SK-N-SH (cell line): ENCODE measurements around the gene WFIKKN1. TPM values are rescaled to one million over a fixed set of nuclear protein-coding genes. Genes with fewer than 3 reads are reported as not detected.

Experiments
- CTCF ChIA-PET: fragments of 300-600, 350-600 bp; formaldehyde crosslinking; extraction: SDS; loops from one replicate; lab custom pipeline; 2021; lab: Yijun Ruan, JAX
- POLR2A ChIA-PET: fragments of 350-600 bp; sonication (Branson Sonifier 250); formaldehyde crosslinking; extraction: SDS; loops from one replicate; lab custom pipeline; 2020; ENCODE audit warnings: antibody characterized with exemption, inconsistent platforms; lab: Yijun Ruan, JAX
- DNase-seq: peaks from one replicate; pipeline ENCODE4 v3.0.0; 2012
- H2AFZ ChIP-seq: fragments of 200-600 bp; sonication (generic); 2 replicates; pipeline ENCODE4 v1.8.1; 2016; ENCODE audit warnings: antibody characterized with exemption, mild to moderate bottlenecking, low read depth
- H3F3A ChIP-seq: fragments of 200-600 bp; sonication (generic); replicated peaks from 2 replicates; pipeline ENCODE3; 2016; ENCODE audit warnings: antibody characterized with exemption, mild to moderate bottlenecking; ENCODE audit not compliant: insufficient read depth
- H3K27ac ChIP-seq, 2 experiments: fragments of 200-500 bp in 1 of 2; fragments of 200-600 bp in 1 of 2; sonication (Bioruptor generic) in 1 of 2; sonication (generic), shearing (Covaris generic) in 1 of 2; 2 replicates each; pipeline versions ENCODE4 v1.5.1 to v1.6.1; 2014 to 2016; ENCODE audit warnings: low read depth in 2 of 2, inconsistent platforms in 1 of 2, low read length in 1 of 2, mild to moderate bottlenecking in 1 of 2, mixed read lengths in 1 of 2
- H3K27me3 ChIP-seq: fragments of 200-600 bp; sonication (generic), shearing (Covaris generic); 2 replicates; pipeline ENCODE4 v1.6.1; 2016; ENCODE audit warnings: mixed run types; ENCODE audit not compliant: insufficient read depth
- H3K36me3 ChIP-seq, 2 experiments: fragments of 200-500 bp in 1 of 2; fragments of 200-600 bp in 1 of 2; sonication (Bioruptor generic) in 1 of 2; sonication (generic) in 1 of 2; replicated peaks in 1 of 2; 2 replicates each; pipeline versions ENCODE3 to v1.5.1; 2014 to 2016; ENCODE audit warnings: low read length in 1 of 2, mild to moderate bottlenecking in 1 of 2; ENCODE audit not compliant: insufficient read depth in 2 of 2, control insufficient read depth in 1 of 2
- H3K4me1 ChIP-seq, 2 experiments: fragments of 200-500 bp in 1 of 2; fragments of 200-600 bp in 1 of 2; sonication (Bioruptor generic) in 1 of 2; sonication (generic), shearing (Covaris generic) in 1 of 2; 2 replicates each; pipeline versions ENCODE4 v1.5.1 to v1.6.1; 2014 to 2016; ENCODE audit warnings: low read depth in 1 of 2, low read length in 1 of 2, mixed run types in 1 of 2; ENCODE audit not compliant: insufficient read depth in 2 of 2, control insufficient read depth in 1 of 2
- H3K4me2 ChIP-seq: fragments of 200-600 bp; sonication (generic), shearing (Covaris generic); 2 replicates; pipeline ENCODE4 v1.6.1; 2017; ENCODE audit warnings: mixed run types
- H3K4me3 ChIP-seq, 2 experiments: fragments of 200-500 bp in 1 of 2; fragments of 200-600 bp in 1 of 2; sonication (Bioruptor generic) in 1 of 2; sonication (generic), shearing (Covaris generic) in 1 of 2; 2 replicates each; pipeline versions ENCODE4 v1.5.1 to v1.8.1; 2014 to 2016; ENCODE audit warnings: low read depth in 2 of 2, inconsistent platforms in 1 of 2, low read length in 1 of 2, mild to moderate bottlenecking in 1 of 2, mixed read lengths in 1 of 2, moderate library complexity in 1 of 2
- H3K79me2 ChIP-seq: fragments of 200-600 bp; sonication (generic); 2 replicates; pipeline ENCODE4 v1.8.1; 2017; ENCODE audit warnings: mild to moderate bottlenecking; ENCODE audit not compliant: insufficient read depth
- H3K9ac ChIP-seq: fragments of 200-600 bp; sonication (generic); 2 replicates; pipeline ENCODE4 v1.6.1; 2017; ENCODE audit warnings: mixed run types
- H3K9me2 ChIP-seq: fragments of 200-600 bp; sonication (generic); 2 replicates; pipeline ENCODE4 v1.6.1; 2017; ENCODE audit warnings: mixed run types
- H3K9me3 ChIP-seq: fragments of 200-600 bp; sonication (generic); 2 replicates; pipeline ENCODE4 v1.6.1; 2017; ENCODE audit warnings: mixed run types, mild to moderate bottlenecking, moderate library complexity
- H4K20me1 ChIP-seq: fragments of 200-600 bp; sonication (generic); 2 replicates; pipeline ENCODE4 v1.6.1; 2017; ENCODE audit warnings: mild to moderate bottlenecking, mixed run types; ENCODE audit not compliant: insufficient read depth
- CHD2 ChIP-seq: fragments of 150-350 bp; IDR thresholded peaks from 2 replicates; pipeline ENCODE4 v1.6.1; 2018; ENCODE audit warnings: low read length; ENCODE audit not compliant: partially characterized antibody
- EP300 ChIP-seq, 2 experiments: IDR thresholded peaks; 2 replicates each; pipeline versions ENCODE4 v1.4.0 to v1.6.1; 2012; ENCODE audit warnings: borderline replicate concordance in 1 of 2, low read depth in 1 of 2, low read length in 1 of 2
- EZH2phosphoT487 ChIP-seq: fragments of 200-600 bp; sonication (generic); IDR thresholded peaks from 2 replicates; pipeline ENCODE4 v1.6.1; 2017; ENCODE audit warnings: low read depth, mixed run types, mild to moderate bottlenecking, antibody characterized with exemption, moderate library complexity, borderline replicate concordance
- FOXJ3 ChIP-seq: sonication (generic); formaldehyde crosslinking; IDR thresholded peaks from 2 replicates; pipeline ENCODE4 v1.5.1; 2020; ENCODE audit warnings: mild to moderate bottlenecking, missing genetic modification reagents
- FOXM1 ChIP-seq: IDR thresholded peaks from 2 replicates; pipeline ENCODE4 v1.4.0; 2012; ENCODE audit warnings: low read depth, mild to moderate bottlenecking
- GATA2 ChIP-seq: sonication (generic); formaldehyde crosslinking; IDR thresholded peaks from 2 replicates; pipeline ENCODE4 v1.5.0; 2020; ENCODE audit warnings: mild to moderate bottlenecking, missing genetic modification reagents
- JUND ChIP-seq: IDR thresholded peaks from 2 replicates; pipeline ENCODE4 v1.4.0; 2012
- MEF2A ChIP-seq: IDR thresholded peaks from 2 replicates; pipeline ENCODE4 v1.4.0; 2012; ENCODE audit warnings: low read depth, borderline replicate concordance
- MXI1 ChIP-seq: IDR thresholded peaks from 2 replicates; pipeline ENCODE4 v1.6.1; 2012; ENCODE audit warnings: mild to moderate bottlenecking, low read depth, low read length, improper control_type of control experiment
- NRF1 ChIP-seq: IDR thresholded peaks from 2 replicates; pipeline ENCODE4 v1.6.1; 2012; ENCODE audit warnings: low read depth, mild to moderate bottlenecking, low read length
- SIN3A ChIP-seq: IDR thresholded peaks from 2 replicates; pipeline ENCODE4 v1.6.1; 2012; ENCODE audit warnings: low read depth, mild to moderate bottlenecking, low read length, moderate library complexity, borderline replicate concordance
- SMC3 ChIP-seq: IDR thresholded peaks from 2 replicates; pipeline ENCODE4 v1.6.1; 2012; ENCODE audit warnings: low read depth, low read length, improper control_type of control experiment
- TAF1 ChIP-seq: IDR thresholded peaks from 2 replicates; pipeline ENCODE4 v1.6.1; 2012; ENCODE audit warnings: low read depth, mild to moderate bottlenecking, low read length, moderate library complexity, borderline replicate concordance
- TCF12 ChIP-seq: IDR thresholded peaks from 2 replicates; pipeline ENCODE4 v1.4.0; 2012
- YY1 ChIP-seq: IDR thresholded peaks from 2 replicates; pipeline ENCODE4 v1.4.0; 2012; ENCODE audit warnings: low read depth, mild to moderate bottlenecking
- WGBS: methylation state at CpG from one replicate; pipeline ENCODE4 v1.1.6; 2017; ENCODE audit warnings: low lambda C conversion rate; 5-methylcytosine and 5-hydroxymethylcytosine counted together
- polyA plus RNA-seq, 3 experiments: library from polyadenylated mRNA; depleted of rRNA; stranded (reverse); fragments of >200 nt; gene quantifications; 2 replicates each; pipeline ENCODE4 v1.2.3, GENCODE V29; 2012
- TF ChIP-seq, protein P1 (sequence below): IDR thresholded peaks from 2 replicates; pipeline ENCODE4 v1.6.1; 2012; ENCODE audit warnings: mild to moderate bottlenecking, low read depth, low read length, moderate library complexity
- TF ChIP-seq, protein P2 (sequence below): IDR thresholded peaks from 2 replicates; pipeline ENCODE4 v1.4.0; 2012; ENCODE audit warnings: low read depth, borderline replicate concordance
- TF ChIP-seq, protein P3 (sequence below): IDR thresholded peaks from 2 replicates; pipeline ENCODE4 v1.4.0; 2012; ENCODE audit warnings: low read depth
- TF ChIP-seq, protein P4 (sequence below): IDR thresholded peaks from 2 replicates; pipeline ENCODE4 v1.4.0; 2012; ENCODE audit warnings: low read depth, borderline replicate concordance

The WFIKKN1 gene
- polyA plus RNA-seq, 1 of the 3 experiments (the other 2 are of a cell fraction), result 0.16 TPM

DNA sequence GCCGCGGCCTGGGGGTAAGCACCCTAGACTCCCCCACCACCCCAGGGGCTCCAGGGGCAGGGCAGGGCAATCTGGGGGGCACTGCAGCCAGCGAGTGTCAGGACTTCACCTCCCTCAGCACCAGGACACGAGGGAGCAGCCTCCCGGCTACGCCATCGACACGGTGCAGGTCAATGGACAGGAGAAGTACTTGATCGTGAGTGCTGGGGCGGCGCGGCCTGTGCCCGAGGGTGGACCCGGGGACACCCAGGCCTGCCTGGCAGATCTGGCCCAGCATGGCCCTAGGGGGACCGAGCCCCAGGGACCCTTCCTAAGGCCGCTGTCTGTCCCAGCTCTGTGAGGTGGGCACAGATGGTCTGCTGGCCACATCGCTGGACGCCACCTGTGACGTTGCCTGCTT lies 41.6 kb downstream of the WFIKKN1 start:
- Histone ChIP-seq H3K9me2 (no peaks in the 10 kb centered on the region), H3K4me2 (no peak overlapping the region), H4K20me1 (0 out of 2 replicates have a peak, but pooled peaks cover 6% of the 10 kb centered on the region), H3K79me2 (peaks cover 25% of the 10 kb centered on the region), H3K36me3 (peaks cover 5 to 49% of the 10 kb centered on the region in 2 experiments), H3K4me1 (peaks cover 0 to 19% of the 10 kb centered on the region in 2 experiments; a peak in 1 of 4 replicates), H3K4me3 (no peak overlapping the region), H3K9me3 (no peaks in the 10 kb centered on the region), H2AFZ (no peak overlapping the region), H3F3A (peaks cover 4% of the 10 kb centered on the region), H3K27me3 (no peaks in the 10 kb centered on the region), H3K27ac (no peak overlapping the region), H3K9ac (no peak overlapping the region)
- 100% methylated on average over 2 of the region's 19 CpGs for WGBS
- no peak for DNase-seq
- CTCF ChIA-PET, result interaction anchor here (4.6 kb wide), 1 partner anchor 12 kb away, joined by 20 read pairs; no protein-coding TSS in a partner anchor
- TF ChIP-seq MXI1 (no peak), YY1 (no peak), JUND (no peak), CHD2 (no peak), EZH2phosphoT487 (no peak), MEF2A (no peak), TAF1 (no peak), GATA2 (CRISPR knock-in tag) (no peak), EP300 (IDR thresholded peaks at IDR 0.05; ENCODE audit: borderline replicate concordance in 1 of 2, low read depth in 1 of 2, low read length in 1 of 2) (no peak), NRF1 (no peak), FOXM1 (no peak), SIN3A (no peak), FOXJ3 (CRISPR knock-in tag) (no peak), TCF12 (no peak), SMC3 (no peak)
- TF ChIP-seq, protein P1, sequence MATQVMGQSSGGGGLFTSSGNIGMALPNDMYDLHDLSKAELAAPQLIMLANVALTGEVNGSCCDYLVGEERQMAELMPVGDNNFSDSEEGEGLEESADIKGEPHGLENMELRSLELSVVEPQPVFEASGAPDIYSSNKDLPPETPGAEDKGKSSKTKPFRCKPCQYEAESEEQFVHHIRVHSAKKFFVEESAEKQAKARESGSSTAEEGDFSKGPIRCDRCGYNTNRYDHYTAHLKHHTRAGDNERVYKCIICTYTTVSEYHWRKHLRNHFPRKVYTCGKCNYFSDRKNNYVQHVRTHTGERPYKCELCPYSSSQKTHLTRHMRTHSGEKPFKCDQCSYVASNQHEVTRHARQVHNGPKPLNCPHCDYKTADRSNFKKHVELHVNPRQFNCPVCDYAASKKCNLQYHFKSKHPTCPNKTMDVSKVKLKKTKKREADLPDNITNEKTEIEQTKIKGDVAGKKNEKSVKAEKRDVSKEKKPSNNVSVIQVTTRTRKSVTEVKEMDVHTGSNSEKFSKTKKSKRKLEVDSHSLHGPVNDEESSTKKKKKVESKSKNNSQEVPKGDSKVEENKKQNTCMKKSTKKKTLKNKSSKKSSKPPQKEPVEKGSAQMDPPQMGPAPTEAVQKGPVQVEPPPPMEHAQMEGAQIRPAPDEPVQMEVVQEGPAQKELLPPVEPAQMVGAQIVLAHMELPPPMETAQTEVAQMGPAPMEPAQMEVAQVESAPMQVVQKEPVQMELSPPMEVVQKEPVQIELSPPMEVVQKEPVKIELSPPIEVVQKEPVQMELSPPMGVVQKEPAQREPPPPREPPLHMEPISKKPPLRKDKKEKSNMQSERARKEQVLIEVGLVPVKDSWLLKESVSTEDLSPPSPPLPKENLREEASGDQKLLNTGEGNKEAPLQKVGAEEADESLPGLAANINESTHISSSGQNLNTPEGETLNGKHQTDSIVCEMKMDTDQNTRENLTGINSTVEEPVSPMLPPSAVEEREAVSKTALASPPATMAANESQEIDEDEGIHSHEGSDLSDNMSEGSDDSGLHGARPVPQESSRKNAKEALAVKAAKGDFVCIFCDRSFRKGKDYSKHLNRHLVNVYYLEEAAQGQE, result no peak
- TF ChIP-seq, protein P2, sequence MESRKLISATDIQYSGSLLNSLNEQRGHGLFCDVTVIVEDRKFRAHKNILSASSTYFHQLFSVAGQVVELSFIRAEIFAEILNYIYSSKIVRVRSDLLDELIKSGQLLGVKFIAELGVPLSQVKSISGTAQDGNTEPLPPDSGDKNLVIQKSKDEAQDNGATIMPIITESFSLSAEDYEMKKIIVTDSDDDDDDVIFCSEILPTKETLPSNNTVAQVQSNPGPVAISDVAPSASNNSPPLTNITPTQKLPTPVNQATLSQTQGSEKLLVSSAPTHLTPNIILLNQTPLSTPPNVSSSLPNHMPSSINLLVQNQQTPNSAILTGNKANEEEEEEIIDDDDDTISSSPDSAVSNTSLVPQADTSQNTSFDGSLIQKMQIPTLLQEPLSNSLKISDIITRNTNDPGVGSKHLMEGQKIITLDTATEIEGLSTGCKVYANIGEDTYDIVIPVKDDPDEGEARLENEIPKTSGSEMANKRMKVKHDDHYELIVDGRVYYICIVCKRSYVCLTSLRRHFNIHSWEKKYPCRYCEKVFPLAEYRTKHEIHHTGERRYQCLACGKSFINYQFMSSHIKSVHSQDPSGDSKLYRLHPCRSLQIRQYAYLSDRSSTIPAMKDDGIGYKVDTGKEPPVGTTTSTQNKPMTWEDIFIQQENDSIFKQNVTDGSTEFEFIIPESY, result no peak
- TF ChIP-seq, protein P3, sequence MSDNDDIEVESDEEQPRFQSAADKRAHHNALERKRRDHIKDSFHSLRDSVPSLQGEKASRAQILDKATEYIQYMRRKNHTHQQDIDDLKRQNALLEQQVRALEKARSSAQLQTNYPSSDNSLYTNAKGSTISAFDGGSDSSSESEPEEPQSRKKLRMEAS, result no peak
- TF ChIP-seq, protein P4, sequence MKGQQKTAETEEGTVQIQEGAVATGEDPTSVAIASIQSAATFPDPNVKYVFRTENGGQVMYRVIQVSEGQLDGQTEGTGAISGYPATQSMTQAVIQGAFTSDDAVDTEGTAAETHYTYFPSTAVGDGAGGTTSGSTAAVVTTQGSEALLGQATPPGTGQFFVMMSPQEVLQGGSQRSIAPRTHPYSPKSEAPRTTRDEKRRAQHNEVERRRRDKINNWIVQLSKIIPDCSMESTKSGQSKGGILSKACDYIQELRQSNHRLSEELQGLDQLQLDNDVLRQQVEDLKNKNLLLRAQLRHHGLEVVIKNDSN, result no peak
- POLR2A ChIA-PET, result interaction anchor here (0.5 kb wide), 1 partner anchor 287 kb away, joined by 3 read pairs; no protein-coding TSS in a partner anchor
